ENCODE measurements around the gene FAM174B.

FAM174B gene

GRCh38 chr15:92574161-92574560 lies 81.4 kb downstream of the FAM174B start:
- no peak for DNase-seq (ENCODE audit: low read depth, low spot score)
- no peak overlapping the region for H3K4me3 ChIP-seq (ENCODE audit: low read depth, low read length)
- in situ Hi-C loops (cut with HindIII; ENCODE audit: low sequenced_read_pairs): no loop called here

GRCh38 chr15:92571824-92572223 lies 83.8 kb downstream of the FAM174B start:
- DNase-seq (ENCODE audit: low read depth, low spot score): no peak
- no peak overlapping the region for H3K4me3 ChIP-seq (ENCODE audit: low read depth, low read length)
- in situ Hi-C loops (cut with HindIII; ENCODE audit: low sequenced_read_pairs): no loop called here
- TF ChIP-seq CTCF (IDR thresholded peaks at IDR 0.05; ENCODE audit: low read depth, low read length): no peak

More at GRCh38 chr15:92574161-92574560, 81.4 kb downstream of the FAM174B start:
- TF ChIP-seq CTCF (IDR thresholded peaks at IDR 0.05; ENCODE audit: low read depth, low read length): no peak

- in situ Hi-C loops (cut with HindIII; ENCODE audit: low sequenced_read_pairs): no loop called here
- no peak for DNase-seq (ENCODE audit: low read depth, low spot score)
- TF ChIP-seq CTCF (IDR thresholded peaks at IDR 0.05; ENCODE audit: low read depth, low read length): no peak
- no peak overlapping the region for H3K4me3 ChIP-seq (ENCODE audit: low read depth, low read length)
These were observed 85.2 kb downstream of the FAM174B start for GRCh38 chr15:92570391-92570790.

- DNase-seq (ENCODE audit: low read depth, low spot score): no peak
- in situ Hi-C loops (cut with HindIII; ENCODE audit: low sequenced_read_pairs): no loop called here
- no peak overlapping the region for H3K4me3 ChIP-seq (ENCODE audit: low read depth, low read length)
- no peak for TF ChIP-seq CTCF (IDR thresholded peaks at IDR 0.05; ENCODE audit: low read depth, low read length)
These were observed 85.8 kb downstream of the FAM174B start for GRCh38 chr15:92569778-92570177.
